GM19467 (cell line): Measurements from ENCODE around the gene TP53BP1.

ENCODE experiments used
- ATAC-seq: cut with Tn5 transposase; IDR thresholded peaks from one replicate; pipeline ENCODE4 v1.9.1; 2021; ENCODE audit warnings: mild to moderate bottlenecking, moderate library complexity; ENCODE audit not compliant: unreplicated experiment

Gene TP53BP1

DNA sequence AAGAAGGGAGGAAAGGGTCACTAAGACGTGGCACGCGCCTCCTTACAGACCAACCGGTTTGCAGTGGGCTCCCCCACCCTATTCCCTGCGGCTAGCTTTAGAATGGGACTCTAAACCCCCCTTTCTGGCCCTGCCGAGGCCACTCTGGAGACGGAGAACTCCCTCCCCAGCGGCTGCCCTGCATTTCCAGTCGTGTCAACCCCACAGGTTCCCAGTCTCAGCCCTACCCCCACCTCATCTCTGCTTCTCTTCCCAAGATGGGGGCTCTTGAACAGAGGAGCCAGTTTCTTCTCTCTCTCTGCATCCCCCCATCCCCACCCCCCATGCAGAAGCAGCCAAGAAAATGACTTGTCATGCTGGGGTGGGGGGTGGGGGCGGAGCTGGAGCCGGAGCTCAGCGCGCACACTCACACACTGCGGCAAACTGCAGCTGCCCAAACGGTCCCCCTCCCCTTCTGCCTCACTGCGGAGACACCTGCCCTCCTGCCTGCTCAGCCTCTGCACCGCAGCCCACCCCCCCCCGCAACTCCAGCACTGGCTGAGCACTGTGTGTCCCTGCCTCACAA, 25.3 kb upstream of the TP53BP1 start:
- no peak for ATAC-seq

DNA sequence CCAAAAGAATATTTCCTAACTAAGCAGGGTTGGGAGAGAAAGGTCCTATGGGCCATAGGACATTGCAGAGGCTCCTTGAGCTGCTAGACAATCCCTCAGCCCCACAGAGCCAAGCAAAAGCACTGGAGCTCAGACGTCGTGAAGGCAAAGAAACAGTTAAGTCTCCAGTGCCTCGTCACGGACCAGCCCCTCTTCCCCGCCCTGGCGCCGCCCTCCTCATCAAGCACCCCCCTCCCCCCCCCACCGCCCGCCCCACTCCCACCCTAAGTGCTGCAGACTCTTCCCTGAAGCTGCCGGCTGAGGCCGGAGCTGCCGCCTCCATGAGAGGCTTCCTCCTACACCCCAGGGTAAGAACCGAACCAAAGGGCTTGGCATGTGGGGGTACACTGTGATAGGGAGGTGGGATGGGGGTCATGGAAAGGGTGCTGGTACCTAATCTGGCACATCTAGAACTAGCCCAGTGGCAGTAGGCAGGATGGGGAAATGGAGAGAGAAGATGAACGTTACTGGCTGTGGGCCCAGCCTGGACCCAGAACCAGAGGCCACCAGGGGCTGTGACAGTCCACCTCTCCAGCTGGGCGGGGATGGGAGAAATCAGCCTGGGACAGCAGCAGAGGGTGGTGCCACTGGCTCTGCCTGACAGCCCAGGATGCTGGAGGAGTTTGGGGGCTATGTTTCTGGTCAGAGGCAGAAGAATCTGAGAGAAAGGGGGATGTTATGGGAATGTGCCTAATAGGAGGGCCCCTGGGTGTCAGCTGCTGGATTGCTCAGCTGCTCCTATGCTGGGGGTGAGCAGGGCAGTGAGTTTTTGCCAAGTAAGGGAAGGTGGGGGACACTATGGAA, 24.6 kb upstream of the TP53BP1 start, which contains the start of gene MAP1A:
Gene MAP1A, plus strand, starts transcription at position 255 of the 843 bp plus-strand sequence. CDS start 3,866 bp downstream, outside the sequence.
- ATAC-seq, result no peak

DNA sequence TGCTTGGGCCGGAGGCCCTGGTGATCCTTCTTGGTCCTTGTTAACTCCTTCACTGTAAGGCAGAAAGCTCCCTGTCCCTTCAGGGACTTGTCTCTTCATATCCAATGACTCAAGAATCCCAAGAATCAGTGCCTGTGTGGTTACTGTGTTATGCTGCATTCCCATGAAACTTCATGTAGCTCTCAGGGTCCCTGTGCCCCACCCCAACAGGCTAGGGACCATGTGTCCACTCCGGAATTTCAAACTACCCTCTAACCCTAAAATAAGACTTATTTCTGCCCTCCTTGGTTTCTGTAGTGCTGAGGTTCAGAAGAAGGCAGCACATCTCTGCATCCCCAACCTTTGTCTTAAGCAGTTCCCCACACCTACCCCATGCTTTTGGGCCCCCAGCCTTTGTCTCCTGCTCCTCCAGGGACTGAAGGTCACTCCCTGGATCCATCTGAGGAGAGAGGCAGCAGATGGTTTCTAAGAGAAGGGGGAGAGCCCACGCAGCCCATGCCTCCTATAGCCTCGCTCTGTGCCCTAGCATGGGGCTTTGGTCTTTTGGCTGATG, 23.9 kb upstream of the TP53BP1 start:
- ATAC-seq, result no peak

GRCh38 chr15:43516185-43516584, 23.2 kb upstream of the TP53BP1 start:
- ATAC-seq, result no peak

- ATAC-seq, result no peak
These were observed 22.8 kb upstream of the TP53BP1 start for GRCh38 chr15:43515741-43516140.

- no peak for ATAC-seq
These were observed 21.5 kb upstream of the TP53BP1 start for GRCh38 chr15:43514241-43515057.

GRCh38 chr15:43513550-43513949, 20.6 kb upstream of the TP53BP1 start:
- no peak for ATAC-seq

DNA sequence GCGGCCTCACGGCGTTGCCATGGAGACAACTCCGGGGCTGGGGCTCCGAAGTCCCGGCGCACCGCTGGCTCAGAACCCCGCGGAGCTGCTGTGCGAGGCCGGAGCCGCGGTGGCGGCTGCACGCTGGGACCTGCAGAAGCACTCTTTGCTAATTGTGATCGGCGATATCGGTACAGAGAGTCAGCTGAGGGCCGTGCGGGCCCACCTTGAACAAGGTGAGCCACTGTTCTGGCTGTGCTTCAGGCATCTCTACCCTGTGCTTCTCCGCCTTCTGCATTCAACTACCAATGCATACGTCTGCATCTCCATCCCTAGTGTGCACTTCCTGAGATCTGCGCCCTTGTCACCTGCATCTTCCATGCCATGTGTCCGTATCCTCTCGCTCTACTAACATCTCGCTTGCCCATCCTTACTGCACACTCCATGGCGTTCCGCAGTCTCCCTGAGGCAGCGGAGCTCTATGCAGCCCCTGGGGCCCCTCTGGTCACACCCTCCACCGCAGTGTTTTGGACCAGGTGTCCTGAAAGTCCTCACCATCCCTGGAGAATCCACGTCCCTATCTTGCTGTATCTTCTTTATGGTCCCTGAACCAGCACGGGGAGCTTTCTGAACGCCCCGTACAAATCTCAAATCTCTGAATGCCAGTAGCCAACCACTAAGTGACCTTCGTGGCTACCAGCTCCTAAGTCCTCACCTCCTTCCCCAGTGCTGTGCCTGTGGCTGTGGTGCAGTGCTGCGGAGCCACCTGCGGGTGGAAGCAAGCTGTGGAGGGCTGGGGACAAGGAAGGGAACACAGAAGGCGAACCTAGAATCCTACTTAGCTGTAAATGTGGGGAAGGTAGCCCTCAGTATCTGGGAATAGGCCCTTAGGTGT, 18.3 kb upstream of the TP53BP1 start:
- ATAC-seq, result peak; percentile 2

GRCh38 chr15:43510200-43511011, 17.4 kb upstream of the TP53BP1 start:
- ATAC-seq, result peak; percentile 94

DNA sequence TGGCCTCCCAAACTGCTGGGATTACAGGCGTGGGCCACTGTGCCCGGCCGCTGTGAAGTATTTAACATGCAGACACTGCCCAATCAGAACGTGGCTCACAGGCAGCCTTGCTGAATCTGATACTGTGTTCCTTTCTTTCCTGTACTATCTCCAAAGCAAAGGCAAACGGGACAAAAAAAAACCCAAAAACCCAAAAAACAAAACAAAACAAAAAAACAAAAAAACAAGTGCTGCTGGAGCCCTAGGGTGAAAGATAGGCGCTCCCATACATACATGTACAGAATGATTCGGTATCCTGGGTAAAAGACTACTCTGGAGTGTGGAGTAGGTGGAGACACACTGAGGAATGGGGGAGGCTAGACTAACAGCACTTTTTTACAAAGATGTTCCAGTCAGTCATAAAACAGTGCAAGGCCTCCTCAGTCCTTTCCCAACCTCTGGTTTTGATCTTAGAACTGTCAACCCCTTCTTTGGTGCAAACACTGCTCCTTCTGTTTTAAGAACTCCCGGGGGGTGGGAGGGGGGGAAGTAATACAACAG, 16.8 kb upstream of the TP53BP1 start:
- ATAC-seq, result no peak

DNA sequence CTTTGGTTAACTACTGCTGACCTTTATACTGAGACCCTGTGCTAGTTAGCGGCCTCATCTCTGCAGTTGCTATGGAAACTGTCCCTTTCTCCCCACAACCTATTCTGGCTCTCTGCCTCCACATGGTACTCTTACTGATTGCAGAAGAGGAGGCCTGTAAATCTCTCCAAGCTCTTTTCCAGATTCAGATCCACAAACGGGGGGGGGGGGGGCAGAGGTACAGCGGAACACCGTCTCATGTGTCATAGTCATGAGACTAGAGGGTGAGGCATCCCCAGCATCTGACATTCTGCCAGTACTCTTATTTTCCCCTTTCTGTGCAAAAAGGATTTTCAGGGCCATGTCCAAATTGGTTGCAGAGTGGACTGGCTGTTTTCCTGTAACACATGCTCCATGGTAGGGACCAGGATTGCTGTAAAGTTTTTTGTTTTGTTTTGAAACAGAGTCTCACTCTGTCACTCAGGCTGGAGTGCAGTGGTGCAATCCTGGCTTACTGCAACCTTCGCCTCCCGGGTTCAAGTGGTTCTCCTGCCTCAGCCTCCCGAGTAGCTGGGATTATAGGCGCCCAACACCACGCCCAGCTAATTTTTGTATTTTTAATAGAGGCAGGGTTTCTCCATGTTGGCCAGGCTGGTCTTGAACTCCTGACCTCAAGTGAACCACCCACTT, 16.2 kb upstream of the TP53BP1 start:
- no peak for ATAC-seq

- no peak for ATAC-seq
These were observed 15.5 kb upstream of the TP53BP1 start for GRCh38 chr15:43508421-43508820.

- no peak for ATAC-seq
These were observed 12.8 kb upstream of the TP53BP1 start for GRCh38 chr15:43505738-43506137.

DNA sequence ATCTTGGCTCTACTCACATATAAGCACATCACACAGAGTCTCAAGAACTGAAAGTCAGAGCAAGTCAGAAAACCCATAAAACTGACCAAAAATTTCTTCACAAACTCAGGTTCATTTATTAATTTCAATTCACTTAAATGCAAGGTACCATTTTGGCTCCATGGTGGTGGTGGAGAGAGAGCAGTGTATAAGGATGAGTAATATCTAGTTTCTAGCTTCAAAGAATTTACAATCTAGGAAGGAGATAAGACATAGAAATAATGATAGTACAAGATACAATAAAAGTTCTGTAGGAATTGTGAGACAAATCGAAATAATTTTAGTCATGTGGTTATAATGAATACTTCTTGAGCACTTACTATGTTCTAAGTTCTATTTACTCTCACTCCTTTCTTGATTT, 6.7 kb upstream of the TP53BP1 start:
- ATAC-seq, result no peak

GRCh38 chr15:43498990-43499389, 6.0 kb upstream of the TP53BP1 start:
- ATAC-seq, result no peak

DNA sequence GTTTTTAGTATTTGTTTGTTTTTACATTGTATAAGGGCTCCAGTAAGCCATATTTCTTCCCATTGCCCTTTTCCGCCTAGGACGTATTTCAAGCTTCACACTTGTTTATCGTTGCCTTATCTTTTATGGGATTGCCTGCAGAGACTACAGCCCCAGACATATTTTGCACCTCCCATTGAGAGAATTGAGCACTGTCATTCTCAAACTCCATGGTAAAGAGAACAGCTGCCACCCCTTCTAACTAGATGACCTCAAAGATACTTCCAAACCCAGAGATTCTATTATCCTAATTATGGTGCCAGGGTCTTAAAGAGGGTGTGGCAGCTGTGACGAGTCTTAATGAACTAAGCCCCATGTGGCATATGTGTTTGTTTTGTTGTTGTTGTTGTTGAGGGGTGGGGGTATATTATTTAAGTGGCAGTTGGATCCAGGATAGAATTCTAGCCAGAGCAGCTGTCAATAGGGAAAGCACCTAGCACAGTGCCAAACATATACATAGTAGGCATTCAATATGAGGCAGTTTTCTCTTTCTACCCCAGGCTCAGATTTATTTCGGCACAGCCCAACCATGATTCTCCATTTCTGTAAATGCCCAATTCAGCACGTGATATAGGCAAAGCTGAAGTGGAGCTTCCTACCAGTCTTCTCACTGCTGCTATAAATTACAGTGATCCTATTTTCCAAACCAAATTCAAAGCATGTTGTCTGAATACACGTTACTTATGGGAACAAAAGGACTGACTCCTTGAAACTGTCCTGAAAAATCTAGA, 932 bp upstream of the TP53BP1 start:
- no peak for ATAC-seq

- ATAC-seq, result no peak
These were observed 690 bp downstream of the TP53BP1 start for GRCh38 chr15:43492266-43492665.

DNA sequence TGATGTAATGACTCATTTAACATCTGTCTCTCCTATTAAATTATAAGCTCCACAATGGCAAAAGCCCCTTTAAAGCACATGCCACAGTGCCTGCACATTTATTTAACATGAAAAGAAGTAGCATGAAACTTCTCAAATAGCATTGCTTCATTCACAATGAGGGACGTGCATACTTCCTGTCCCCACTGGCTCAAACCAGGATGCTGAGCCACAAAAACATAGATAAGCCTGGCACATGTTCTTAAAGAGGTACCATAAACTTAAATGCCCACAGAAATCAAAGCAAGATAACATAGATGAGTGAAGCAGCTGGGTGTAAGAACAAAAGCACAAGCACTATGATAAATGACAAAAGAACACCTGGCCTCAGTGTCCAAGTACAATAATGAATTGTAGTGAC, 3.8 kb downstream of the TP53BP1 start:
- no peak for ATAC-seq
